ENCODE measurements around the gene PADI3. TPM values are rescaled to one million over a fixed set of nuclear protein-coding genes. Genes with fewer than 3 reads are reported as not detected.

The PADI3 gene
- total RNA-seq, 1 experiment from 2014 or later, result 2.5 TPM

DNA sequence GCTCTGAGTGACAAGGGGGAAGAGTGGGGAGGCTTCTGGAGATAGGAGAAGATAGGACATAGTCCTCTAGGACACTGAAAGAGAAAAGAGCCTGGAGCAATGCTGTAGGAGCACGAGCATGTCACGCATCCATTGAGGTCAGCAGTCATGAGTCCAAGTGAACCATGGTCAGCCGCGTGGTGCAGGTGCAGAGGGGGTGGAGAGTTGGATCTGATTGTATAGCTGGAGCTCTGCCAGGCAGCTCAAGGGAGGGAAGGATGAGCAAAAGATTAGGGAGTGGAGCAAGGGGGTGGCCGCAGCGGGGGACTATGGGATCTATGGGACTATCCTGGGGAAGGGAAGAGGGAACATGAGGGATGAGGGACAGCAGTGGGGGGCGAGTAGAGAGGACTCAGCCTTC lies 30.0 kb upstream of the PADI3 start:
- Mint-ChIP-seq H3K27ac (no peak overlapping the region), H3K36me3 (ENCODE audit: insufficient read depth in 1 of 3, low read depth in 3 of 3) (no peaks in the 10 kb centered on the region), H3K27me3 (ENCODE audit: low read depth) (peaks cover 11% of the 10 kb centered on the region), H3K4me3 (no peak overlapping the region), H3K9me3 (no peaks in the 10 kb centered on the region), H3K4me1 (peaks cover 19 to 24% of the 10 kb centered on the region in 2 experiments)
- no peak overlapping the region for H2BK15ac ChIP-seq (ENCODE audit: low read depth, low read length)
- no peak overlapping the region for H2BK120ac ChIP-seq (ENCODE audit: low read depth, low read length, poor library complexity, severe bottlenecking)
- no peaks in the 10 kb centered on the region for H4K20me1 ChIP-seq (ENCODE audit: control insufficient read depth, insufficient read depth, insufficient read length)
- no peak overlapping the region for H2AK5ac ChIP-seq (ENCODE audit: insufficient read length, low read length)
- H4K5ac ChIP-seq (ENCODE audit: insufficient read length, low read depth, low read length), result no peak overlapping the region
- H3K79me1 ChIP-seq (ENCODE audit: insufficient read depth, low read depth, low read length, poor library complexity, severe bottlenecking), result no peaks in the 10 kb centered on the region
- H2BK20ac ChIP-seq (ENCODE audit: low read depth, low read length, poor library complexity, severe bottlenecking), result no peak overlapping the region
- TF ChIP-seq, protein P1, sequence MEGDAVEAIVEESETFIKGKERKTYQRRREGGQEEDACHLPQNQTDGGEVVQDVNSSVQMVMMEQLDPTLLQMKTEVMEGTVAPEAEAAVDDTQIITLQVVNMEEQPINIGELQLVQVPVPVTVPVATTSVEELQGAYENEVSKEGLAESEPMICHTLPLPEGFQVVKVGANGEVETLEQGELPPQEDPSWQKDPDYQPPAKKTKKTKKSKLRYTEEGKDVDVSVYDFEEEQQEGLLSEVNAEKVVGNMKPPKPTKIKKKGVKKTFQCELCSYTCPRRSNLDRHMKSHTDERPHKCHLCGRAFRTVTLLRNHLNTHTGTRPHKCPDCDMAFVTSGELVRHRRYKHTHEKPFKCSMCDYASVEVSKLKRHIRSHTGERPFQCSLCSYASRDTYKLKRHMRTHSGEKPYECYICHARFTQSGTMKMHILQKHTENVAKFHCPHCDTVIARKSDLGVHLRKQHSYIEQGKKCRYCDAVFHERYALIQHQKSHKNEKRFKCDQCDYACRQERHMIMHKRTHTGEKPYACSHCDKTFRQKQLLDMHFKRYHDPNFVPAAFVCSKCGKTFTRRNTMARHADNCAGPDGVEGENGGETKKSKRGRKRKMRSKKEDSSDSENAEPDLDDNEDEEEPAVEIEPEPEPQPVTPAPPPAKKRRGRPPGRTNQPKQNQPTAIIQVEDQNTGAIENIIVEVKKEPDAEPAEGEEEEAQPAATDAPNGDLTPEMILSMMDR (conservative IDR thresholded peaks at IDR 0.05), result no peak
- no peak overlapping the region for H2BK12ac ChIP-seq (ENCODE audit: insufficient read length, low read depth, low read length)
- no peak for DNase-seq
- H3K14ac ChIP-seq (ENCODE audit: insufficient read depth, low read length), result no peak overlapping the region
- H3K23me2 ChIP-seq (ENCODE audit: insufficient read length, low read depth, low read length, poor library complexity, severe bottlenecking), result no peaks in the 10 kb centered on the region
- no peak overlapping the region for H3K4me2 ChIP-seq (ENCODE audit: insufficient read depth, insufficient read length, low read length)
- no peaks in the 10 kb centered on the region for H3K79me2 ChIP-seq (ENCODE audit: insufficient read depth, low read length)
- no CpG with 5 or more reads among the region's 7 CpGs for WGBS (ENCODE audit: extremely low coverage, insufficient read length, low lambda C conversion rate)
- H3K9me3 ChIP-seq (ENCODE audit: control insufficient read depth, low read depth, low read length), result no peaks in the 10 kb centered on the region
- no peak overlapping the region for H2BK5ac ChIP-seq (ENCODE audit: insufficient read length, low read length)
- H3K23ac ChIP-seq (ENCODE audit: insufficient read length, low read depth, low read length), result no peak overlapping the region
- H3K9ac ChIP-seq (ENCODE audit: extremely low read depth, insufficient read length, low read length), result no peak overlapping the region
- H3K56ac ChIP-seq (ENCODE audit: insufficient read length, low read depth, low read length), result no peak overlapping the region
- H3T11ph ChIP-seq (ENCODE audit: low read length), result no peak overlapping the region
- H3K4ac ChIP-seq (ENCODE audit: low read depth, low read length), result no peak overlapping the region
- H3K4me1 ChIP-seq (ENCODE audit: insufficient read depth, low read length), result no peaks in the 10 kb centered on the region
- H4K91ac ChIP-seq (ENCODE audit: insufficient read length, low read depth, low read length), result no peak overlapping the region
- H3K18ac ChIP-seq (ENCODE audit: insufficient read length, low read depth, low read length), result no peak overlapping the region
- H3K27me3 ChIP-seq (ENCODE audit: insufficient read depth, low read length), result no peaks in the 10 kb centered on the region
- H2AFZ ChIP-seq (ENCODE audit: low read length), result no peak overlapping the region
- no peak overlapping the region for H3K27ac ChIP-seq (ENCODE audit: insufficient read length, low read depth, low read length)
- no peak overlapping the region for H4K8ac ChIP-seq (replicated peaks; ENCODE audit: insufficient read length, low read depth, low read length)

Measured in H9 (cell line).